IMR-90 (cell line): ENCODE data around the gene CFDP1. TPM values are rescaled to one million over a fixed set of nuclear protein-coding genes. Genes with fewer than 3 reads are reported as not detected.
A peak's percentile ranks its signal among the peaks of the same experiment; 100 is the strongest.

Source experiments
- ATAC-seq: fragments of 200-7000 bp; cut with Tn5 transposase; 2 replicates; pipeline ENCODE4 v1.9.1; 2020; ENCODE audit warnings: low read depth, mild to moderate bottlenecking, moderate library complexity
- BruUV-seq: library from RNA; stranded (reverse); fragments of 400-500 nt; replicated peaks from 2 replicates; lab custom pipeline; 2021; lab: Mats Ljungman, UMichigan
- CTCF ChIA-PET: fragments of 300-600 bp; formaldehyde crosslinking; extraction: SDS; loops from one replicate; lab custom pipeline; 2021; ENCODE audit warnings: antibody characterized with exemption; lab: Yijun Ruan, JAX
- POLR2A ChIA-PET: fragments of 300-600 bp; sonication (Branson Sonifier 250); formaldehyde crosslinking; loops from one replicate; lab custom pipeline; 2022; ENCODE audit warnings: antibody characterized with exemption; ENCODE audit not compliant: unreplicated experiment; lab: Charles Lee
- DNase-seq: peaks from one replicate; pipeline ENCODE4 v3.0.0; 2013
- H2AFZ ChIP-seq: replicated peaks from 2 replicates; pipeline ENCODE3; 2013; ENCODE audit warnings: low read length, mild to moderate bottlenecking; ENCODE audit not compliant: poor library complexity
- H2AK5ac ChIP-seq: 2 replicates; pipeline ENCODE4 v1.6.1; 2013; ENCODE audit warnings: low read depth, low read length, inconsistent platforms
- H2AK9ac ChIP-seq: replicated peaks from 2 replicates; pipeline ENCODE3; 2013; ENCODE audit warnings: mild to moderate bottlenecking, low read depth, low read length, moderate library complexity; ENCODE audit not compliant: poor library complexity
- H2BK120ac ChIP-seq: 2 replicates; pipeline ENCODE4 v1.6.1; 2013; ENCODE audit warnings: low read depth, low read length, inconsistent platforms
- H2BK15ac ChIP-seq: 3 replicates; pipeline ENCODE4 v1.6.1; 2013; ENCODE audit warnings: low read depth, low read length, inconsistent platforms
- H2BK20ac ChIP-seq: 2 replicates; pipeline ENCODE4 v1.6.1; 2013; ENCODE audit warnings: low read depth, mild to moderate bottlenecking, inconsistent platforms, low read length, moderate library complexity
- H2BK5ac ChIP-seq: 2 replicates; pipeline ENCODE4 v1.6.1; 2013; ENCODE audit warnings: mild to moderate bottlenecking, low read depth, low read length, inconsistent platforms; ENCODE audit not compliant: poor library complexity, severe bottlenecking
- H3K14ac ChIP-seq: replicated peaks from 2 replicates; pipeline ENCODE4 v1.6.1; 2013; ENCODE audit warnings: low read depth, low read length, inconsistent platforms
- H3K18ac ChIP-seq: 2 replicates; pipeline ENCODE4 v1.6.1; 2013; ENCODE audit warnings: low read depth, low read length, control low read depth
- H3K23ac ChIP-seq: 2 replicates; pipeline ENCODE4 v1.6.1; 2013; ENCODE audit warnings: low read depth, low read length, inconsistent platforms
- H3K27ac ChIP-seq: 2 replicates; pipeline ENCODE4 v1.5.1; 2013; ENCODE audit warnings: mild to moderate bottlenecking, control low read depth, low read length; ENCODE audit not compliant: insufficient read depth
- H3K27me3 ChIP-seq: 2 replicates; pipeline ENCODE4 v1.6.1; 2013; ENCODE audit warnings: low read length; ENCODE audit not compliant: control insufficient read depth, insufficient read depth
- H3K36me3 ChIP-seq: 2 replicates; pipeline ENCODE4 v1.6.1; 2013; ENCODE audit warnings: low read length, mixed read lengths; ENCODE audit not compliant: control insufficient read depth, insufficient read depth
- H3K4ac ChIP-seq: 2 replicates; pipeline ENCODE4 v1.6.1; 2013; ENCODE audit warnings: low read depth, low read length, inconsistent platforms
- H3K4me1 ChIP-seq: 2 replicates; pipeline ENCODE4 v1.6.1; 2013; ENCODE audit warnings: low read length, mixed read lengths; ENCODE audit not compliant: control insufficient read depth, insufficient read depth
- H3K4me2 ChIP-seq: 2 replicates; pipeline ENCODE4 v1.6.1; 2013; ENCODE audit warnings: low read depth, mild to moderate bottlenecking, control low read depth, low read length, moderate library complexity
- H3K4me3 ChIP-seq: 2 replicates; pipeline ENCODE4 v1.5.1; 2013; ENCODE audit warnings: low read depth, mild to moderate bottlenecking, control low read depth, low read length, moderate library complexity; ENCODE audit not compliant: insufficient read depth
- H3K56ac ChIP-seq: 2 replicates; pipeline ENCODE4 v1.6.1; 2013; ENCODE audit warnings: low read length, inconsistent platforms; ENCODE audit not compliant: insufficient read depth; ENCODE audit errors: extremely low read depth
- H3K79me1 ChIP-seq, 2 experiments: 2 replicates each; pipeline ENCODE4 v1.6.1; 2013; ENCODE audit warnings: low read length in 2 of 2, inconsistent platforms in 1 of 2, low read depth in 1 of 2
- H3K9ac ChIP-seq: 2 replicates; pipeline ENCODE4 v1.6.1; 2013; ENCODE audit warnings: low read depth, low read length, control low read depth
- H3K9me1 ChIP-seq: 2 replicates; pipeline ENCODE4 v1.6.1; 2013; ENCODE audit warnings: low read length, inconsistent platforms; ENCODE audit not compliant: insufficient read depth
- H3K9me3 ChIP-seq: 2 replicates; pipeline ENCODE4 v1.6.1; 2013; ENCODE audit warnings: low read length; ENCODE audit not compliant: control insufficient read depth, insufficient read depth
- H4K20me1 ChIP-seq: 2 replicates; pipeline ENCODE4 v1.6.1; 2013; ENCODE audit warnings: low read length, inconsistent platforms; ENCODE audit not compliant: insufficient read depth
- H4K5ac ChIP-seq: 2 replicates; pipeline ENCODE4 v1.6.1; 2013; ENCODE audit warnings: mild to moderate bottlenecking, low read depth, low read length, control low read depth
- H4K8ac ChIP-seq, 2 experiments: 2 replicates each; pipeline ENCODE4 v1.6.1; 2013; ENCODE audit warnings: low read depth in 2 of 2, low read length in 2 of 2, control low read depth in 1 of 2, inconsistent platforms in 1 of 2
- H4K91ac ChIP-seq: 2 replicates; pipeline ENCODE4 v1.6.1; 2013; ENCODE audit warnings: low read depth, low read length, inconsistent platforms; ENCODE audit not compliant: insufficient read depth
- FOS ChIP-seq: fragments of 150-350 bp; IDR thresholded peaks from 2 replicates; pipeline ENCODE4 v1.6.1; 2016; ENCODE audit warnings: low read depth, low read length
- POLR2A ChIP-seq: IDR thresholded peaks from 2 replicates; pipeline ENCODE4 v1.6.1; 2012; ENCODE audit warnings: mild to moderate bottlenecking, low read depth, low read length
- WGBS, 2 experiments: methylation state at CpG; one replicate each; pipeline versions ENCODE4 v1.1.5 to v1.1.7; 2013; ENCODE audit warnings: missing lambda C conversion rate in 2 of 2; ENCODE audit not compliant: insufficient read length in 1 of 2; ENCODE audit errors: extremely low coverage in 2 of 2; 5-methylcytosine and 5-hydroxymethylcytosine counted together
- dilution Hi-C: fragments of 300-500 bp; cut with HindIII; formaldehyde crosslinking; loops from one replicate; pipeline ENCODE4 v1.14.3; 2018; ENCODE audit warnings: low sequenced_read_pairs; ENCODE audit not compliant: unreplicated experiment
- in situ Hi-C: fragments of 300-500 bp; cut with MboI; formaldehyde crosslinking; loops from 3 replicates; pipeline ENCODE4 v1.14.3; 2019; ENCODE audit warnings: low sequenced_read_pairs, inconsistent platforms, mixed read lengths
- intact Hi-C: fragments of 100-400 bp; cut with micrococcal nuclease; formaldehyde crosslinking; loops from 2 replicates; pipeline ENCODE4 v1.10.0; 2022
- polyA plus RNA-seq, 3 experiments: library from polyadenylated mRNA; depleted of rRNA; stranded (reverse); fragments of >200 nt; gene quantifications; 2 replicates each; pipeline ENCODE4 v1.2.3, GENCODE V29; 2012; ENCODE audit warnings: low replicate concordance in 1 of 3
- total RNA-seq: library from RNA; depleted of rRNA; stranded (reverse); fragments of >200 nt; gene quantifications from 2 replicates; pipeline ENCODE4 v1.2.3, GENCODE V29; 2012

Gene CFDP1
- total and polyA plus RNA-seq, 2 of the 4 experiments (the other 2 are of a cell fraction), result 15.6 to 38.7 TPM

DNA sequence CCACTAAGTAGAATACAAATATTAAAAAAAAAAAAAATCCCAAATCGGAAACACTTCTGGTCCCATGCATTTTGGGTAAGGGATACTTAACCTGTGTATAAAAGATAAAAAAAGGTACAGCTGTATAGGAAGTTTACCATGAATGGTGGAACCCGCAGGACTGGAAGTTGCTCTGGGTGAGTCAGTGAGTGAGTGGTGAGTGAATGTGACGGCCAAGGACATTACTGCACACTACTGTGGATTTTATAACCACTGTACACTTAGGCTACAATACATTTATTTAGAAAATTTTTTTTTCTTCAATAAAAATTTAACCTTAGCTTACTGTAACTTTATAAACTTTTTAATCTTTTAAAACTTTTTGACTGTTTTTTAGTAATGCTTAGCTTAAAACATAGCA lies 110.6 kb downstream of the CFDP1 start:
- Histone ChIP-seq H4K91ac (no peak overlapping the region), H3K4me3 (no peak overlapping the region), H3K9ac (no peak overlapping the region), H2BK15ac (no peak overlapping the region; the same call in 2 of the 3 replicates), H2BK120ac (peak overlapping the region; percentile 52; the same call in 1 of the 2 replicates), H2BK20ac (no peak overlapping the region), H3K4ac (no peak overlapping the region), H4K20me1 (no peaks in the 10 kb centered on the region), H2AFZ (no peak overlapping the region), H2BK5ac (peak overlapping the region; percentile 84), H3K4me1 (peaks cover 20% of the 10 kb centered on the region), H3K4me2 (no peak overlapping the region), H3K56ac (no peak overlapping the region; the same call in 1 of the 2 replicates), H2AK9ac (no peak overlapping the region), H3K14ac (no peak overlapping the region), H3K27me3 (no peaks in the 10 kb centered on the region), H3K27ac (no peak overlapping the region), H4K8ac (no peak overlapping the region), H3K79me1 (peaks cover 0 to 40% of the 10 kb centered on the region in 2 experiments), H3K9me1 (peaks cover 10% of the 10 kb centered on the region), H3K9me3 (no peaks in the 10 kb centered on the region), H3K23ac (no peak overlapping the region), H3K18ac (no peak overlapping the region), H3K36me3 (no peaks in the 10 kb centered on the region; the same call in 1 of the 2 replicates), H2AK5ac (no peak overlapping the region), H4K5ac (no peak overlapping the region)
- DNase-seq, result peak; percentile 64
- WGBS, 2 experiments, result no CpG with 5 or more reads among the region's 3 CpGs
- POLR2A ChIA-PET, result interaction anchor here (0.7 kb wide), 1 partner anchor 488 kb away, joined by 7 read pairs; no protein-coding TSS in a partner anchor
- no peak for TF ChIP-seq POLR2A
- peak; percentile 23; the same call in 1 of the 2 replicates for TF ChIP-seq FOS
- peak; percentile 51 for ATAC-seq
- CTCF ChIA-PET, result interaction anchor here (0.6 to 0.7 kb wide), 2 partner anchors 19 to 28 kb away, joined by 4 to 6 read pairs; no protein-coding TSS in a partner anchor
- dilution Hi-C loops (no loop called here), intact Hi-C loops (no loop called here), in situ Hi-C loops (no loop called here)
- no TSS peak for BruUV-seq
